ENCODE measurements around the gene ZNF185.
"Not testable (repeated sequence)": the region's sequence is repeated elsewhere in the genome, so short reads cannot be mapped to it uniquely, and the experiment has no call there.

ZNF185 gene

GRCh38 chrX:152893980-152894610 lies 3.8 kb upstream of the ZNF185 start:
- DNase-seq, result peak in 2 of 10 donors; percentile 56 to 61
- intact Hi-C loops (cut with DNase I), result no loop called here

DNA sequence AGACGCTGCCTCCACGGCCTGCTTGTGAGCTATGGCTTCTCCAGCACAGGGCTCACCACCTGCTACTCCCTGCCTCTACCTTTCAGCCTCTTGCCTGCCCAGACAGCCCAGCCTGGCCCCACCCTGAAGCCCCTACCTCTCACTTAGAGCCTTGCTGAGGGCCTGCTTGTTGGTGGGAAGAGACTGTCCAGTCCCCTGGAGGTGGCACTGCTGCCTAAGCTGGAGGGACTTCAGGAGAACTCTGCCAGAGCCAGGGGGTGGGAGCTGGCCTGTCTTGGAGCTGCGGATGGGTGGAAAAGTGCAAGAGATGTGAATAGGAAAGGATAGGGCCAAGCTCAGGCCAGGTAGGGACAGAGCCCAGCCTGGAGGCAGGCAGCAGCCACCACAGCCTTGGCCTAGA lies 2.7 kb upstream of the ZNF185 start:
- DNase-seq, result peak in 3 of 10 donors; percentile 26 to 63 (median 48)
- intact Hi-C loops (cut with DNase I), result no loop called here

- DNase-seq, result peak in 2 of 10 donors; percentile 43 to 71
- intact Hi-C loops (cut with DNase I), result no loop called here
Observed at GRCh38 chrX:152895724-152896420, 2.0 kb upstream of the ZNF185 start.

- intact Hi-C loops (cut with DNase I), result no loop called here
- peak in 2 of 10 donors; percentile 15 to 51 for DNase-seq
Observed at GRCh38 chrX:152896450-152896849, 1.4 kb upstream of the ZNF185 start.

DNA sequence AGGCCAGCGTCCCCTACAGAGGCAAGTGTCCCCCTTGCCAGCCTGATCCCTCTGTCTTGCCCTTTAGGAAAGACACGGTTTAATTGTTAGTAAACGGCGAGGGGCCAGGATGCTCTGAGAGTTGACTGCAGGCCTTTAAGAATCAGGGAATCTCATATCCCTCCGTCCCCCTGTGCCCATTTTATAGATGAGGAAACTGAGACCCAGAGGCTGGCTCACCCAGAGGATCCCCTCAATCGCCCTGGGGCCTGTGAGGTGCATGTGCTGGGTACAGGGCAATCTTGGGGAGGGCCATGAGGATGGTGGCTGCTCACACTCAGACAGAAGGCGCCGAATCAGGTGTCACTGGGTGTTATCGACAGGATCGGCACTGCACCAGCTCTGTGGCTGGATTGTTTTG lies 575 bp downstream of the ZNF185 start:
- DNase-seq, result peak in 1 of 10 donors; percentile 14
- intact Hi-C loops (cut with DNase I), result no loop called here

- DNase-seq, result peak in 3 of 10 donors; percentile 61 to 78 (median 68)
- intact Hi-C loops (cut with DNase I), result no loop called here
Observed at GRCh38 chrX:152899111-152899873, 1.4 kb downstream of the ZNF185 start.

GRCh38 chrX:152899874-152900719 lies 2.2 kb downstream of the ZNF185 start:
- intact Hi-C loops (cut with DNase I), result no loop called here
- peak in 2 of 10 donors; percentile 39 to 63 for DNase-seq

DNA sequence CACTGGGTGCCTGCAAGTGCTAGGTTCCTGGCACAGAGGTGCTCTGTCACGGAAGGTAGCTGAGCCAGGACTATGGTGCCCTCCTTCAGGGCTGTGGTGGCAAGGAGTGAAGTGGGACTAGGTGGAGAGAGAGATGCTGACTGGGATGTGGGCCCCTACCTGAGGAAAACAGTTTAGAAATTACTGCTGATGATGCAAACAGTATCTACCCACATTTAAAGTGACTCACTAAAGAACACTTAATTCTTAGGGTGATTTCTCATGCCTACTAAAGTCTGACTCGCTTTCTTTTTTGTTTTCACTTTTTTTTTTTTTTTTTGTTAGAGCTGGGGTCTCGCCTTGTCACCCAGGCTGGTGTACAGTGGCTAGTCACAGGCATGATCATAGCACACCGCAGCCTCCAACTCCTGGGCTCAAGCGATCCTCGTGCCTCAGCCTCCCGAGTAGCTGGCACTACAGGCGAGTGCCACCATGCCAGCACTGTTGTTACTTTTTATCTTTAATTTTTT lies 3.1 kb downstream of the ZNF185 start:
- intact Hi-C loops (cut with DNase I), result no loop called here
- DNase-seq, result peak in 3 of 10 donors; percentile 41 to 61 (median 45)

DNA sequence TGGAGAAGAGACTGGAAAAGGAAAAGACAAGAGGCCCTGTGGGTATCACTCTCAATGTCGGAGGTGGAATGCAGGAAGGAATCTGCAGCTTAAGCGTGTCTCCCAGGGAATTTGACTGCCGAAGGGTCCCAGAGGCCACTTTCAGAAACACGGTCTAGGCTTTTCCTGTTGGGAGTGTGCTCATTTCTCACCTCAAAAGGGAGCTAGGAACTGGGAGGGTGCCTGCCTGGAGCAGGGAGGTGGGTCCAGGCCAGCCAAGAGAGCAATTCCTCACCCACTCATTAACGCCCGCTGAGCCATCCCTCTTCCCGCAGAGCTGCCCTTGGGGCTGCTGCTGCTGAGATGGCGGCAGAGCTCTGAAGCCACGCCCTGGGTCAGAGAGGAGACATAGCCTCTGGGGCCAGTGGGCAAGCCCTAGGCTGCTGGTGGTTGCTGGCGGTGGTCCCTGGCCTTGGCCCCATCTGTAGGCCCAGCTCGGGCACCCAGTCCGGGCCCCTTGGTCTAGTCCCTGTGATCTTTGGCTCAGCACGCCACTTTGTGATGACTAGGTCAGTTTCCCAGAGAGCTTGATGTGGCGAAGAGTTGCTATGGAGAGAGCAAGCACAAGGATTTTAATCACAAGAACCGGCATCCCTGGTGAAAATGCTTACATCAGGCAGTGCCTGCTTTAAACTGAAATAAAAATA lies 4.1 kb downstream of the ZNF185 start:
- intact Hi-C loops (cut with DNase I), result no loop called here
- peak in 3 of 10 donors; percentile 54 to 67 (median 57) for DNase-seq

GRCh38 chrX:152902502-152902820 lies 4.6 kb downstream of the ZNF185 start:
- DNase-seq, result peak in 3 of 10 donors; percentile 31 to 50 (median 35)
- intact Hi-C loops (cut with DNase I), result no loop called here

DNA sequence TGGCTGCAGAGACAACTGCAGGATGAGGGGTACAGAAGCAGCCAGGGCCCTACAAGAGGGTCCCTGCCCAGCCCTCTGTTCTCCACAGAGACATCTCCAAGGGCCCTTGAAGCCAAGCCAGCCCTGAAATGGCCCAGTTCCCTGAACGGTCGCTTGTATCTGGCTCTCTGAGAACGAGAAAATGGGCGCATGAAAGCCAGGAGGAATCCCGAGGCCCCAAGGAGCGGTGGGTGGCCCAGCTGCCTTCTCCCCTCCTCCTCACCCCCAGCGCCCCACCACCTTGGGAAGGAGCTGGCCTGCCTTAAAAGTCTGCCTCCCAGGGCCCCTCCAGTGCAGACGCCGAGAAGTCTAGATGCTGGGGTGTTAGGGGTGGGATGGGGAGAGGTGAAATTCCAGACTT lies 5.7 kb downstream of the ZNF185 start:
- intact Hi-C loops (cut with DNase I), result no loop called here
- DNase-seq, result peak in 3 of 10 donors; percentile 32 to 70 (median 43)

- DNase-seq, result peak in 7 of 10 donors; percentile 36 to 82 (median 56)
- intact Hi-C loops (cut with DNase I), result no loop called here
Observed at GRCh38 chrX:152904151-152905080, 6.5 kb downstream of the ZNF185 start.

- intact Hi-C loops (cut with DNase I), result no loop called here
- DNase-seq, result peak in 3 of 10 donors; percentile 15 to 58 (median 41)
Observed at GRCh38 chrX:152905081-152905420, 7.2 kb downstream of the ZNF185 start.

GRCh38 chrX:152907084-152907651 lies 9.3 kb downstream of the ZNF185 start:
- DNase-seq, result peak in 7 of 10 donors; percentile 22 to 89 (median 68)

GRCh38 chrX:152908486-152908885 lies 10.6 kb downstream of the ZNF185 start:
- intact Hi-C loops (cut with DNase I), result no loop called here
- DNase-seq, result peak in 3 of 10 donors; percentile 23 to 56 (median 41)

More at GRCh38 chrX:152907084-152907651, 9.3 kb downstream of the ZNF185 start:
- intact Hi-C loops (cut with DNase I), result no loop called here

DNA sequence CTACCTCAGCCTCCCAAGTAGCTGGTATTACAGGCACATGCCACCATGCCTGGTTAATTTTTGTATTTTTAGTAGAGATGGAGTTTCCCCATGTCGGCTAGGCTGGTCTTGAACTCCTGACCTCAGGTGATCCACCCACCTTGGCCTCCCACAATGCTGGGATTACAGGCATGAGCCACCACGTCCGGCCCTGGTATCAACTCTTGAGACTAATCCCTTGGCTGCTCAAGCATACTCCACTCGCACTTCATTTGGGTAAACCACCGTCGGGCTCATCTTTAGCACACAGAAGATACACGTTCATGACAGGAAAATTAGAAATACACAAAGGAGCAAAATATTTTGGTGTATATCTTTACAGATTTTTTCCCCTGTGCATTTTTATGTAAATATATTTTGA lies 12.2 kb downstream of the ZNF185 start:
- peak in 2 of 10 donors; percentile 34 to 37 for DNase-seq

DNA sequence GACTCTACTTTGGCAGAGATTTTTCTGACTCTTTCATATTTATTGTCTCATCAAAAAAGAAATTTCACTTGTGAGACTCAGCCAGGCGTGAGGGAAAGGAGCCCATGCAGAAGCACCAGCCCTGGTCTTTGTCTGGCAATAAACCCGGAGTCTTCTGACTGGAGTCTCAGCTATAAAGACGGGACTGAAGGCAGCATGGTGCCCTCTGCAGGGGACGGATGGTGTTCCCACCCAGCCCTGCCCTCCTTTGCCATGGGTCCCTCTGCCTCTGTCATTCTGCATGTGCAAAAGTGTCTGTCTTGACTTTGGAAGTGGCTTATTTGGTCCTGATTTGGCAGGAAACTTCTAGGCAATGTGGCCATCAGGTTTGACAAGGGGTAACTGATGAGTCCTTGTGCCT lies 14.2 kb downstream of the ZNF185 start:
- peak in 2 of 10 donors; percentile 44 to 63 for DNase-seq
- intact Hi-C loops (cut with DNase I), result no loop called here

More for the DNA sequence above, 12.2 kb downstream of the ZNF185 start:
- intact Hi-C loops (cut with DNase I), result not testable (repeated sequence)

DNA sequence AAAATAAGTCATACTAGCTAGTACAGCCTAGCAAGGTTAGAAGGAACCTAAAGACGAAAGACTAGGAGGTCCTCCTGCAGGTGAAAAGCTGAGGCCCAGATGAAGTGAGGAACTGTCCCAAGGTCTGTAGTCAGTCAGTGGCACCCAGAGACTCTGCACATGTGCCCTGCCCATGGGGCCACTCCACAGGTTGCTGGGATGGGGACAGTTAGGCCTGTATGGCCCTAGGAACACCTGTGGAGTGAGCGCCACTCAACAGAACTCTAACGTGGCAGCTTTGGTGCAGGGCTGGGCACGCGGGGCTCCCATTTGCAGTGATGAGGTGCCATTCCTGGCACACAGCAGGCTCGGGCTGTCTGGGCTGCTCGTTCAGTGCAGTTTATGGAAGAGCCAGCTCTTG lies 14.8 kb downstream of the ZNF185 start:
- intact Hi-C loops (cut with DNase I), result no loop called here
- peak in 1 of 10 donors; percentile 43 for DNase-seq

Data from posterior cingulate gyrus (tissue), 11 donors.